A549 (cell line): Measurements from ENCODE around the gene MEDAG. TPM values are rescaled to one million over a fixed set of nuclear protein-coding genes. Genes with fewer than 3 reads are reported as not detected.

Source experiments
- ATAC-seq, 2 experiments: fragments of 200-7000 bp in 1 of 2; fragments of >200 bp in 1 of 2; cut with Nextera tagmentation in 1 of 2; cut with Tn5 transposase in 1 of 2; 3 replicates each; pipeline versions ENCODE4 v1.8.0 to v1.9.1; 2018 to 2020; ENCODE audit warnings: mild to moderate bottlenecking in 1 of 2, moderate library complexity in 1 of 2
- CTCF ChIA-PET: fragments of 300-600 bp; sonication (Branson Sonifier 250); formaldehyde crosslinking; extraction: SDS; loops from one replicate; lab custom pipeline; 2021; ENCODE audit warnings: antibody characterized with exemption, inconsistent platforms; lab: Yijun Ruan, JAX
- POLR2A ChIA-PET: fragments of 350-600 bp; formaldehyde crosslinking; extraction: SDS; loops from one replicate; lab custom pipeline; 2021; ENCODE audit warnings: antibody characterized with exemption, inconsistent platforms; lab: Yijun Ruan, JAX
- DNase-seq, 2 experiments: peaks; one replicate each; pipeline versions ENCODE4 v3.0.0 to v3.0.0-alpha.2; 2011 to 2016; ENCODE audit warnings: low read depth in 1 of 2, low spot score in 1 of 2
- FAIRE-seq: peaks from 2 replicates; lab custom pipeline; 2011; peaks lifted over from hg19 to GRCh38; lab: Jason Lieb, UNC
- H3K27ac ChIP-seq, 2 experiments: fragments of >200 bp; sonication (Bioruptor Twin); formaldehyde crosslinking; 3 replicates each; pipeline ENCODE4 v1.5.1; 2016 to 2017
- H3K4me1 ChIP-seq: fragments of >200 bp; sonication (Bioruptor Twin); formaldehyde crosslinking; 3 replicates; pipeline ENCODE4 v1.6.1; 2016
- H3K4me2 ChIP-seq: fragments of >200 bp; sonication (Bioruptor Twin); formaldehyde crosslinking; 3 replicates; pipeline ENCODE4 v1.6.1; 2016
- H3K4me3 ChIP-seq: fragments of >200 bp; sonication (Bioruptor Twin); formaldehyde crosslinking; 3 replicates; pipeline ENCODE4 v1.5.1; 2016
- H3K9me3 ChIP-seq: fragments of >200 bp; sonication (Bioruptor Twin); formaldehyde crosslinking; 3 replicates; pipeline ENCODE4 v1.6.1; 2016
- CBX2 ChIP-seq: fragments of 200-600 bp; sonication (generic); IDR thresholded peaks from 2 replicates; pipeline ENCODE4 v1.6.1; 2016; ENCODE audit warnings: low read depth, mild to moderate bottlenecking, borderline replicate concordance
- CHD2 ChIP-seq: fragments of 150-350 bp; IDR thresholded peaks from 2 replicates; pipeline ENCODE4 v1.6.1; 2014; ENCODE audit warnings: low read length; ENCODE audit not compliant: partially characterized antibody
- ESRRA ChIP-seq: fragments of 150-350 bp; IDR thresholded peaks from 2 replicates; pipeline ENCODE4 v1.6.1; 2014; ENCODE audit warnings: mild to moderate bottlenecking, low read length, borderline replicate concordance
- FOXS1 ChIP-seq: fragments of 250-450 bp; sonication (Bioruptor Pico); IDR thresholded peaks from 2 replicates; pipeline ENCODE4 v1.5.0; 2020; ENCODE audit warnings: mild to moderate bottlenecking, moderate library complexity
- HDAC2 ChIP-seq: fragments of 200-600 bp; sonication (generic); IDR thresholded peaks from 2 replicates; pipeline ENCODE4 v1.6.1; 2016
- HOXA7 ChIP-seq: fragments of 250-450 bp; sonication (Bioruptor Pico); IDR thresholded peaks from 2 replicates; pipeline ENCODE4 v1.5.0; 2020; ENCODE audit warnings: mild to moderate bottlenecking, moderate library complexity
- JUNB ChIP-seq: fragments of >200 bp; sonication (Bioruptor Twin); formaldehyde crosslinking; IDR thresholded peaks from 2 replicates; pipeline ENCODE4 v1.6.1; 2016
- KDM5A ChIP-seq: fragments of 200-600 bp; sonication (generic); IDR thresholded peaks from 2 replicates; pipeline ENCODE4 v1.6.1; 2016; ENCODE audit warnings: antibody characterized with exemption, mild to moderate bottlenecking
- NPAS2 ChIP-seq: fragments of 250-450 bp; sonication (Bioruptor Pico); IDR thresholded peaks from 2 replicates; pipeline ENCODE4 v1.8.0; 2022; ENCODE audit warnings: mild to moderate bottlenecking, moderate library complexity, borderline replicate concordance
- POLR2A ChIP-seq: IDR thresholded peaks from 2 replicates; pipeline ENCODE4 v1.6.1; 2012; ENCODE audit warnings: mild to moderate bottlenecking, low read length
- RCOR1 ChIP-seq: fragments of 150-350 bp; IDR thresholded peaks from 2 replicates; pipeline ENCODE4 v1.6.1; 2014; ENCODE audit warnings: antibody characterized with exemption, low read length, low read depth
- RFX5 ChIP-seq: fragments of 450-650 bp; IDR thresholded peaks from 2 replicates; pipeline ENCODE4 v1.7.1; 2014; ENCODE audit warnings: antibody characterized with exemption, mild to moderate bottlenecking, moderate library complexity
- SMC3 ChIP-seq: fragments of >200 bp; sonication (Bioruptor Twin); formaldehyde crosslinking; IDR thresholded peaks from 3 replicates; pipeline ENCODE4 v1.6.1; 2018; ENCODE audit warnings: inconsistent platforms
- WGBS: methylation state at CpG from one replicate; pipeline ENCODE4 v1.1.6; 2017; ENCODE audit errors: missing lambda C conversion rate; 5-methylcytosine and 5-hydroxymethylcytosine counted together
- polyA plus RNA-seq, 4 experiments: library from polyadenylated mRNA; depleted of rRNA in 3 of 4; stranded (reverse); fragments of >200 nt; fragmentation: RNase III in 1 of 4; extraction: RNeasy Plus Mini Kit Qiagen cat#74134 plus additional on column Dnase treatment in 1 of 4; gene quantifications; 2 replicates in 3 of 4; 3 replicates in 1 of 4; pipeline ENCODE4 v1.2.3, GENCODE V29; 2011 to 2017
- TF ChIP-seq, protein P1 (sequence below): fragments of 150-350 bp; IDR thresholded peaks from 2 replicates; pipeline ENCODE4 v1.6.1; 2014; ENCODE audit warnings: low read depth, mild to moderate bottlenecking, low read length
- TF ChIP-seq, protein P2 (sequence below): fragments of >200 bp; sonication (Bioruptor Twin); formaldehyde crosslinking; IDR thresholded peaks from 2 replicates; pipeline ENCODE4 v1.6.1; 2016
- TF ChIP-seq, protein P3 (sequence below): fragments of 200-600 bp; sonication (generic); IDR thresholded peaks from 2 replicates; pipeline ENCODE4 v1.6.1; 2016; ENCODE audit warnings: antibody characterized with exemption, mild to moderate bottlenecking, moderate library complexity
- TF ChIP-seq, protein P4 (sequence below): fragments of >200 bp; sonication (Bioruptor Twin); formaldehyde crosslinking; IDR thresholded peaks from 3 replicates; pipeline ENCODE4 v1.5.1; 2016
- TF ChIP-seq, protein P5 (sequence below): IDR thresholded peaks from 2 replicates; pipeline ENCODE4 v1.6.1; 2012; ENCODE audit warnings: low read depth, borderline replicate concordance

Gene MEDAG
- polyA plus RNA-seq, 2 of the 4 experiments (the other 2 are of a cell fraction), result 0.21 TPM; not detected in 1

DNA sequence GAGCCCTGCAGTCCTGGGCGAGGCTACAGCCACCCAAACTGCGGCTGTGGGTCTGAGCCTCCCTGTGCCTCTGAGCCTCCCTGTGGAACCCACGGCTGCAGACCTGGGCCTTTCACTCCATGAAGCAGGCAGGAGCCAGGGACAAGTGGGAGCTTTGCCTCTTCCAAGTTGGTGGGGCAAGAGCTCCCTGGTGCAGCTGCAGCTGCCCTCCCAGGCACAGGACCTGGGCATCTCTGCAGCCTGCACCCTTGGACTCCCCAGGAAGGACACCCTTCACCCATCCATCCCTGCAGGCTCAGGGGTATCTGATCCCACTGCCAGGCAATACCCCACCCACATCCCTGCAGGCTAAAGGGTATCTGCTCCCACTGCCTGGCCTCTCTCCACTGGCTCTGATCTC lies 28.7 kb downstream of the MEDAG start:
- Histone ChIP-seq H3K4me1 (no peaks in the 10 kb centered on the region), H3K9me3 (no peaks in the 10 kb centered on the region), H3K4me3 (no peak overlapping the region), H3K4me2 (no peak overlapping the region), H3K27ac (no peak overlapping the region)
- 0% methylated on average over 1 of the region's 3 CpGs for WGBS
- FAIRE-seq, result no peak
- ATAC-seq, result no peak
- ChIA-PET POLR2A (no interaction called here), CTCF (no interaction called here)
- DNase-seq, result no peak
- TF ChIP-seq KDM5A (no peak), SMC3 (no peak), NPAS2 (no peak), HDAC2 (no peak), JUNB (no peak), RCOR1 (no peak), FOXS1 (CRISPR knock-in tag) (no peak), CHD2 (no peak), ESRRA (no peak), RFX5 (no peak), CBX2 (no peak), HOXA7 (no peak)
- TF ChIP-seq, protein P1, sequence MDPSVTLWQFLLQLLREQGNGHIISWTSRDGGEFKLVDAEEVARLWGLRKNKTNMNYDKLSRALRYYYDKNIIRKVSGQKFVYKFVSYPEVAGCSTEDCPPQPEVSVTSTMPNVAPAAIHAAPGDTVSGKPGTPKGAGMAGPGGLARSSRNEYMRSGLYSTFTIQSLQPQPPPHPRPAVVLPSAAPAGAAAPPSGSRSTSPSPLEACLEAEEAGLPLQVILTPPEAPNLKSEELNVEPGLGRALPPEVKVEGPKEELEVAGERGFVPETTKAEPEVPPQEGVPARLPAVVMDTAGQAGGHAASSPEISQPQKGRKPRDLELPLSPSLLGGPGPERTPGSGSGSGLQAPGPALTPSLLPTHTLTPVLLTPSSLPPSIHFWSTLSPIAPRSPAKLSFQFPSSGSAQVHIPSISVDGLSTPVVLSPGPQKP, result no peak
- TF ChIP-seq, protein P2, sequence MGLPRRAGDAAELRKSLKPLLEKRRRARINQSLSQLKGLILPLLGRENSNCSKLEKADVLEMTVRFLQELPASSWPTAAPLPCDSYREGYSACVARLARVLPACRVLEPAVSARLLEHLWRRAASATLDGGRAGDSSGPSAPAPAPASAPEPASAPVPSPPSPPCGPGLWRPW, result no peak
- TF ChIP-seq, protein P3, sequence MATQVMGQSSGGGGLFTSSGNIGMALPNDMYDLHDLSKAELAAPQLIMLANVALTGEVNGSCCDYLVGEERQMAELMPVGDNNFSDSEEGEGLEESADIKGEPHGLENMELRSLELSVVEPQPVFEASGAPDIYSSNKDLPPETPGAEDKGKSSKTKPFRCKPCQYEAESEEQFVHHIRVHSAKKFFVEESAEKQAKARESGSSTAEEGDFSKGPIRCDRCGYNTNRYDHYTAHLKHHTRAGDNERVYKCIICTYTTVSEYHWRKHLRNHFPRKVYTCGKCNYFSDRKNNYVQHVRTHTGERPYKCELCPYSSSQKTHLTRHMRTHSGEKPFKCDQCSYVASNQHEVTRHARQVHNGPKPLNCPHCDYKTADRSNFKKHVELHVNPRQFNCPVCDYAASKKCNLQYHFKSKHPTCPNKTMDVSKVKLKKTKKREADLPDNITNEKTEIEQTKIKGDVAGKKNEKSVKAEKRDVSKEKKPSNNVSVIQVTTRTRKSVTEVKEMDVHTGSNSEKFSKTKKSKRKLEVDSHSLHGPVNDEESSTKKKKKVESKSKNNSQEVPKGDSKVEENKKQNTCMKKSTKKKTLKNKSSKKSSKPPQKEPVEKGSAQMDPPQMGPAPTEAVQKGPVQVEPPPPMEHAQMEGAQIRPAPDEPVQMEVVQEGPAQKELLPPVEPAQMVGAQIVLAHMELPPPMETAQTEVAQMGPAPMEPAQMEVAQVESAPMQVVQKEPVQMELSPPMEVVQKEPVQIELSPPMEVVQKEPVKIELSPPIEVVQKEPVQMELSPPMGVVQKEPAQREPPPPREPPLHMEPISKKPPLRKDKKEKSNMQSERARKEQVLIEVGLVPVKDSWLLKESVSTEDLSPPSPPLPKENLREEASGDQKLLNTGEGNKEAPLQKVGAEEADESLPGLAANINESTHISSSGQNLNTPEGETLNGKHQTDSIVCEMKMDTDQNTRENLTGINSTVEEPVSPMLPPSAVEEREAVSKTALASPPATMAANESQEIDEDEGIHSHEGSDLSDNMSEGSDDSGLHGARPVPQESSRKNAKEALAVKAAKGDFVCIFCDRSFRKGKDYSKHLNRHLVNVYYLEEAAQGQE, result no peak
- TF ChIP-seq, protein P4, sequence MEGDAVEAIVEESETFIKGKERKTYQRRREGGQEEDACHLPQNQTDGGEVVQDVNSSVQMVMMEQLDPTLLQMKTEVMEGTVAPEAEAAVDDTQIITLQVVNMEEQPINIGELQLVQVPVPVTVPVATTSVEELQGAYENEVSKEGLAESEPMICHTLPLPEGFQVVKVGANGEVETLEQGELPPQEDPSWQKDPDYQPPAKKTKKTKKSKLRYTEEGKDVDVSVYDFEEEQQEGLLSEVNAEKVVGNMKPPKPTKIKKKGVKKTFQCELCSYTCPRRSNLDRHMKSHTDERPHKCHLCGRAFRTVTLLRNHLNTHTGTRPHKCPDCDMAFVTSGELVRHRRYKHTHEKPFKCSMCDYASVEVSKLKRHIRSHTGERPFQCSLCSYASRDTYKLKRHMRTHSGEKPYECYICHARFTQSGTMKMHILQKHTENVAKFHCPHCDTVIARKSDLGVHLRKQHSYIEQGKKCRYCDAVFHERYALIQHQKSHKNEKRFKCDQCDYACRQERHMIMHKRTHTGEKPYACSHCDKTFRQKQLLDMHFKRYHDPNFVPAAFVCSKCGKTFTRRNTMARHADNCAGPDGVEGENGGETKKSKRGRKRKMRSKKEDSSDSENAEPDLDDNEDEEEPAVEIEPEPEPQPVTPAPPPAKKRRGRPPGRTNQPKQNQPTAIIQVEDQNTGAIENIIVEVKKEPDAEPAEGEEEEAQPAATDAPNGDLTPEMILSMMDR, result no peak
- TF ChIP-seq, protein P5, sequence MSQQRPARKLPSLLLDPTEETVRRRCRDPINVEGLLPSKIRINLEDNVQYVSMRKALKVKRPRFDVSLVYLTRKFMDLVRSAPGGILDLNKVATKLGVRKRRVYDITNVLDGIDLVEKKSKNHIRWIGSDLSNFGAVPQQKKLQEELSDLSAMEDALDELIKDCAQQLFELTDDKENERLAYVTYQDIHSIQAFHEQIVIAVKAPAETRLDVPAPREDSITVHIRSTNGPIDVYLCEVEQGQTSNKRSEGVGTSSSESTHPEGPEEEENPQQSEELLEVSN, result no peak

DNA sequence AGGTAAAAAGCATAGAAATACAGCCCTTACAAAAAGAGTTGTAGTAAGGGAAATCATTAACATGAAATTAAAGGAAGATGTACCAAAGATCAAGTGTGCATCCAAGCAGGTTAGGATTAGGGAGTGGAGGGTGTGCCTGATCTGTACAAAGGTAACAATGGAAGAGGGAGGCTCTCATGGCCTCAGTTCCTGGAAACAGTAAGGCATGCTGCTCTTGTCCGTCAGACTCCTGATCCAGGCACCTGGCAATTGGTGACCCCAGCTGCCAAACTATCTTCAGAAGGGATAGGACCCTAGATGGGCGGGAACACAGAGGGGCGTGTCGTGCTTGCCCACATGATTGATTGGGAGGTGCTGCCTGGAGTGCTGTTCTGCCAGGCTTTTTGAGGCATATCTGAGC lies 30.9 kb downstream of the MEDAG start:
- CTCF ChIA-PET, result no interaction called here
- H3K4me2 ChIP-seq, result no peak overlapping the region
- no peaks in the 10 kb centered on the region for H3K4me1 ChIP-seq
- H3K4me3 ChIP-seq, result no peak overlapping the region
- no peak for DNase-seq
- FAIRE-seq, result no peak
- POLR2A ChIA-PET, result no interaction called here
- H3K27ac ChIP-seq, result no peak overlapping the region
- WGBS, result 7% methylated on average over 4 of the region's 4 CpGs
- ATAC-seq, result no peak
- H3K9me3 ChIP-seq, result no peaks in the 10 kb centered on the region
- no peak for TF ChIP-seq FOXS1 (CRISPR knock-in tag)
- no peak for TF ChIP-seq POLR2A
